ENCODE results near the gene SYNPO2L.
"Not testable (repeated sequence)": the region's sequence is repeated elsewhere in the genome, so short reads cannot be mapped to it uniquely, and the experiment has no call there.

The SYNPO2L gene

DNA sequence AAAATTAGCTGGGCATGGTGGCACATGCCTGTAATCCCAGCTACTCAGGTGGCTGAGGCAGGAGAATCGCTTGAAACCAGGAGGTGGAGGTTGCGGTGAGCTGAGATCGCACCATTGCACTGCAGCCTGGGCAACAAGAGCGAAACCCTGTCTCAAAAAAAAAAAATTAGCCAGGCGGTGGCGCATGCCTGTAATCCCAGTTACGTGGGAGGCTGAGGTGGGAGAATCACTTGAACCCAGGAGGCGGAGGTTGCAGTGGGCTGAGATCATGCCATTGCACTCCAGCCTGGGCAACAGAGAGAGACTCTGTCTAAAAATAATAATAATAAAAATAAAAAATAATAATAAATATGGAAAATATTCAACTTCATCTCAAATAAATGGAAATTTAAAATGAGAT is 38.7 kb downstream of the SYNPO2L start:
- not testable (repeated sequence) for DNase-seq (ENCODE audit: low spot score)

- no peak for DNase-seq (ENCODE audit: low spot score)
Measured at GRCh38 chr10:73614720-73615119, 41.1 kb downstream of the SYNPO2L start.

- no peak for DNase-seq (ENCODE audit: low spot score)
Measured at GRCh38 chr10:73609116-73609515, 46.7 kb downstream of the SYNPO2L start.

DNA sequence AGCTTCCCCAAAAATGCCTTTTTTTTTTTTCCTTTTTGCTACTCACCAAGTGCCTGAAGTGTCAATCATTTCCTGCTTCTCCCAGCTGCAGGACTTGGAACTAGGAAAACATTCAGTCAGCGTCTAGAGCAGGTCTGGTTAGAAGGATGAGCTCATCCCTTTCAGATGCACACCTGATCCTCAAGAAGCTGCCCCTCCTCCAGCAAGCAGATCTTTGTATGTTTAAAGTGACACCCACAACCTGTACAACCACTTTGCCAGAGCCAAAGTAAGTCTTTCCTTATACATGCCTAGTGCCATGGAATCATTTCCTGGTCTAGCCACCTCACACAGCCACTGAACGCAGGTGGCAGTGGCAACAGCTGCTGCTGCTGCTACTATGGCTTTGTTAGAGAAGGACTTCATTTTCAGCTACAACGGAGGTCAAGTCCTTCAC is 54.3 kb downstream of the SYNPO2L start:
- peak; percentile 15 for DNase-seq (ENCODE audit: low spot score)

DNA sequence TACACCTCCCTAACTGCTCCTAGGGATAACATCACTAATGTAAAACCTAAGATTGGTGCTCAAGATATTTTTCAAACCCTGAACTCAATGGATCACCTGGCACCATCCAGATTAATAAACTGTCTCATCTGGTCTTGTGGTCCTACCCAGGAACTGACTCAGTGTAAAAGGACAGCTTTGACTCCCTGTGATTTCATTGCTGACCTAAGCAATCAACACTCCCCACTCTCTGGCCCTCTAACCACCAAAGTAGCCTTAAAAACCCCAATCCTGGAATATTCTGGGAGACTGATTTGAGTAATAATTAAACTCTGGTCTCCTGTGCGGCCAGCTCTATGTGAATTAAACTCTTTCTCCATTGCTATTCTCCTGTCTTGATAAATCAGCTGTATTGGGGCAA is 58.5 kb downstream of the SYNPO2L start:
- no peak for DNase-seq (ENCODE audit: low spot score)

Measured in D341Med (cell line).